Hepatocyte (in vitro differentiated cells): Measurements from ENCODE around the gene VPS4A.

Source experiments
- EZH2 ChIP-seq: fragments of 200-600 bp; sonication (generic); IDR thresholded peaks from 2 replicates; pipeline ENCODE4 v1.6.1; 2016; ENCODE audit warnings: antibody characterized with exemption, mild to moderate bottlenecking, borderline replicate concordance
- TF ChIP-seq, protein P1 (sequence below): fragments of 200-600 bp; sonication (generic); IDR thresholded peaks from 2 replicates; pipeline ENCODE4 v1.5.1; 2016; ENCODE audit warnings: antibody characterized with exemption, mild to moderate bottlenecking; ENCODE audit not compliant: poor library complexity

DNA sequence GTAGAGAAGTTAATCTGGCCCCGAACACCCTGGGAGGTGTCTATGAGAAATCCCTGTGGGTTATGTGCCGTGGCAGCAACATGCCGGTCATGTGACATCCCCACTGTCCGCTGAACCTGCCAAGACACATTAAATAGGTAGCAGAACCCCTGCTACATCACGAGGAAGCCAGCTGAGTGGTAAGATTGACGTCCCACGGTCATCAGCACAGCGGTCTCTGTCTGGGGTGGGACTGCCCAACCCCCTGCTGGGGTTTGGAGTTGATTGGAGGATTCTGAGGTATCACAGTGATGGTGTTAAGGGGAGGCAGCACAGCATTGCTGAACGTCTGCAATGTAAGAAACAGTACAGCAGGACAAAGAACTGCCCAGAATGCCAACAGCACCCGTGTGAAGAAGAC lies 38.4 kb downstream of the VPS4A start:
- TF ChIP-seq, protein P1, sequence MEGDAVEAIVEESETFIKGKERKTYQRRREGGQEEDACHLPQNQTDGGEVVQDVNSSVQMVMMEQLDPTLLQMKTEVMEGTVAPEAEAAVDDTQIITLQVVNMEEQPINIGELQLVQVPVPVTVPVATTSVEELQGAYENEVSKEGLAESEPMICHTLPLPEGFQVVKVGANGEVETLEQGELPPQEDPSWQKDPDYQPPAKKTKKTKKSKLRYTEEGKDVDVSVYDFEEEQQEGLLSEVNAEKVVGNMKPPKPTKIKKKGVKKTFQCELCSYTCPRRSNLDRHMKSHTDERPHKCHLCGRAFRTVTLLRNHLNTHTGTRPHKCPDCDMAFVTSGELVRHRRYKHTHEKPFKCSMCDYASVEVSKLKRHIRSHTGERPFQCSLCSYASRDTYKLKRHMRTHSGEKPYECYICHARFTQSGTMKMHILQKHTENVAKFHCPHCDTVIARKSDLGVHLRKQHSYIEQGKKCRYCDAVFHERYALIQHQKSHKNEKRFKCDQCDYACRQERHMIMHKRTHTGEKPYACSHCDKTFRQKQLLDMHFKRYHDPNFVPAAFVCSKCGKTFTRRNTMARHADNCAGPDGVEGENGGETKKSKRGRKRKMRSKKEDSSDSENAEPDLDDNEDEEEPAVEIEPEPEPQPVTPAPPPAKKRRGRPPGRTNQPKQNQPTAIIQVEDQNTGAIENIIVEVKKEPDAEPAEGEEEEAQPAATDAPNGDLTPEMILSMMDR, result no peak
- TF ChIP-seq EZH2, result no peak
